ENCODE data around the gene CAMKV. TPM values are rescaled to one million over a fixed set of nuclear protein-coding genes. Genes with fewer than 3 reads are reported as not detected.

The CAMKV gene
- total and polyA plus RNA-seq, 10 of the 15 experiments (the other 5 are each of a cell fraction or from before 2014, with no cell fraction given) = 0.06 to 0.20 TPM; not detected in 8

DNA sequence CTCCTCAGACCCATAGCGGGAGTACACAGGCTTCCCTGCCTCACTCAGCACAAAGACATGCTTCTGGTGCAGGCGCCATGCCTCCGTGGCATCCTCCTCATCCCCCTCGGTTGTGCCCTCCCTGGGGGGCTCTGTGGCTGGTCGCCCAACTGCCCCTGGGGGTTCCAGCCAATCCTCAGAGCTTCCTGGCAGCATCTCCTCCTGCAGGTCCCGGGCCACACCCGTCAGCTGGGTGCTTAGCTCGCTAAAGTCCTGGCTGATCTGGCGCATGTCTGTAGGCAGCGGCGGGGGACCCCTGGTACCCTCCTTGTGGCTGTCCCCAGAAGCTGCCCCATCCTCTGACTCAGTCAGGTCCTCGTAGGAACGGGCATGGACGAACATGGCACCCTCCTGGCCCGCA, 41.9 kb upstream of the CAMKV start:
- no peak overlapping the region for H3K27ac ChIP-seq (ENCODE audit: control insufficient read depth, insufficient read depth)
- H4K20me1 ChIP-seq (ENCODE audit: control insufficient read depth, insufficient read depth) = no peaks in the 10 kb centered on the region
- H3K4me2 ChIP-seq (ENCODE audit: control insufficient read depth, insufficient read depth) = no peak overlapping the region
- SMC1A ChIA-PET (ENCODE audit: uncharacterized antibody, unreplicated experiment) = no interaction called here
- no TSS peak for BruUV-seq (replicated peaks)
- no peaks in the 10 kb centered on the region for H3K4me1 ChIP-seq (ENCODE audit: control insufficient read depth, insufficient read depth, low read length)
- no peak overlapping the region for H3K9ac ChIP-seq (ENCODE audit: control insufficient read depth, insufficient read depth, low read length)
- no peaks in the 10 kb centered on the region for H3K79me2 ChIP-seq (ENCODE audit: control insufficient read depth, insufficient read depth, low read length)
- H3K9me3 ChIP-seq (replicated peaks; ENCODE audit: control insufficient read depth, insufficient read depth, low read length) = no peaks in the 10 kb centered on the region
- no peak for TF ChIP-seq SMAD1 (IDR thresholded peaks at IDR 0.05; ENCODE audit: low read depth, partially characterized antibody)
- TF ChIP-seq NBN (IDR thresholded peaks at IDR 0.05) = no peak
- no peak for TF ChIP-seq EGR1 (IDR thresholded peaks at IDR 0.05; ENCODE audit: borderline replicate concordance in 1 of 2, low read depth in 2 of 2, low read length in 2 of 2)
- TF ChIP-seq IRF3 (IDR thresholded peaks at IDR 0.05) = no peak
- TF ChIP-seq ATF2 (IDR thresholded peaks at IDR 0.05; ENCODE audit: low read length) = no peak
- no peak for TF ChIP-seq YY1 (IDR thresholded peaks at IDR 0.05; ENCODE audit: low read depth, low read length)
- no peak for TF ChIP-seq GABPA (IDR thresholded peaks at IDR 0.05; ENCODE audit: low read depth)
- TF ChIP-seq, protein P1, sequence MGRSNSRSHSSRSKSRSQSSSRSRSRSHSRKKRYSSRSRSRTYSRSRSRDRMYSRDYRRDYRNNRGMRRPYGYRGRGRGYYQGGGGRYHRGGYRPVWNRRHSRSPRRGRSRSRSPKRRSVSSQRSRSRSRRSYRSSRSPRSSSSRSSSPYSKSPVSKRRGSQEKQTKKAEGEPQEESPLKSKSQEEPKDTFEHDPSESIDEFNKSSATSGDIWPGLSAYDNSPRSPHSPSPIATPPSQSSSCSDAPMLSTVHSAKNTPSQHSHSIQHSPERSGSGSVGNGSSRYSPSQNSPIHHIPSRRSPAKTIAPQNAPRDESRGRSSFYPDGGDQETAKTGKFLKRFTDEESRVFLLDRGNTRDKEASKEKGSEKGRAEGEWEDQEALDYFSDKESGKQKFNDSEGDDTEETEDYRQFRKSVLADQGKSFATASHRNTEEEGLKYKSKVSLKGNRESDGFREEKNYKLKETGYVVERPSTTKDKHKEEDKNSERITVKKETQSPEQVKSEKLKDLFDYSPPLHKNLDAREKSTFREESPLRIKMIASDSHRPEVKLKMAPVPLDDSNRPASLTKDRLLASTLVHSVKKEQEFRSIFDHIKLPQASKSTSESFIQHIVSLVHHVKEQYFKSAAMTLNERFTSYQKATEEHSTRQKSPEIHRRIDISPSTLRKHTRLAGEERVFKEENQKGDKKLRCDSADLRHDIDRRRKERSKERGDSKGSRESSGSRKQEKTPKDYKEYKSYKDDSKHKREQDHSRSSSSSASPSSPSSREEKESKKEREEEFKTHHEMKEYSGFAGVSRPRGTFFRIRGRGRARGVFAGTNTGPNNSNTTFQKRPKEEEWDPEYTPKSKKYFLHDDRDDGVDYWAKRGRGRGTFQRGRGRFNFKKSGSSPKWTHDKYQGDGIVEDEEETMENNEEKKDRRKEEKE (IDR thresholded peaks at IDR 0.05) = no peak
- FAIRE-seq = no peak
- H3K36me3 ChIP-seq (ENCODE audit: control insufficient read depth in 2 of 2, insufficient read depth in 2 of 2, low read length in 1 of 2) = peaks cover 0 to 2% of the 10 kb centered on the region in 2 experiments; a peak in 2 of 4 replicates
- DNase-seq (ENCODE audit: low read depth, low spot score) = no peak
- H3K4me3 ChIP-seq = no peak overlapping the region
- no peak overlapping the region for H2AFZ ChIP-seq (ENCODE audit: control insufficient read depth, low read depth, low read length)
- POLR2A ChIA-PET = no interaction called here
- RAD21 ChIA-PET (ENCODE audit: unreplicated experiment) = no interaction called here
- CTCF ChIA-PET = interaction anchor here (1.7 kb wide), 1 partner anchor 10 kb away, joined by 6 read pairs; no protein-coding TSS in a partner anchor
- no peaks in the 10 kb centered on the region for H3K27me3 ChIP-seq (replicated peaks in 1 of 2; ENCODE audit: control insufficient read depth in 2 of 2, insufficient read depth in 2 of 2, low read length in 1 of 2)
- in situ Hi-C loops (cut with MboI) = no loop called here
- intact Hi-C loops (cut with micrococcal nuclease; ENCODE audit: unreplicated experiment) = no loop called here
- no peak for ATAC-seq
- 70% methylated on average over 14 of the region's 15 CpGs for WGBS (ENCODE audit: insufficient coverage, insufficient replicate concordance, low lambda C conversion rate, missing lambda C conversion rate)

Data from GM12878 (cell line).